Colon (tissue), 2 donors: ENCODE data around the gene PPM1N.

Experiments
- FAIRE-seq: peaks from 2 replicates; lab custom pipeline; 2012; peaks lifted over from hg19 to GRCh38; lab: Jason Lieb, UNC
- donor health status: control.
- donor health status: control.

The PPM1N gene

DNA sequence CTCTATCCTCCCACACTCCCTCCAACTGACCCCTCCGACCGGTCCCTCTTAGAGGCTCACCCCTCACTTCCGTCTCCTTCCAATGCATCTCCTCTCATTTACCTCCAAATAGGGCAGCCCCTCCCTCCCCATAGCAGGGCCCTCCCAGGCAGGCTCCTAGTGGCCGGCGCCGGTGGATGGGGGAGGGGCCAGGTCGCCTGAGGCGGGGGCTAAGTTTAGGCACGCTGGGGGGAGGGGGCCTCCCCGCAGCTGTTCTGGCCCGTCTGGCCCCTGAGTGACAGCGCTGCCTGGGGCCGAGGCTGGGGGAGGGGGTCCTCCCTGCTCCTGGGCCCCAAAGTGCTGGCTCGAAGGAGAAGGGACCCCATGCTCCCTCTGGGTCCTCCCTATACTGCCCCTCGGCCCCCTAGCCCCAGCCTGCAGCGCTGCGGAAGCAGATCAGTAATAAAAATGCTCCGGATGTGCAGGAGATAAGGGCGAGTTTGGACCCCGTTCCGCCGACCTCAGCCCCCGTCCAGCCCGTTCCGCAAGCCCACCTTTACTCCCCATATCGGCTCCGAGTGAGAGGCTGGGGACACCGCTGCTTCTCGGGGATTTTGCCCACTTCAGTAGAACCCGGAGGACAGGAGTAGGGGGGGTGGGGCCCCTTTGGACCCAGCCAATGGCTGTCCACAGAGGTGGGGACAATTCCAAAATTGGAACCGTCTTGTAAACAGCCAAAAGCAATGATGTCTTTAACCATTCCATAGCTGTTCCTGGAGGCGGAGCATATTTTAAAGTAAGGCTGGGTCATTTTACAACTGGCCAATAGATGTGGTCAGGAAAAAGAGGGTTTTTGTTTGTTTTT, 5.4 kb upstream of the PPM1N start:
- no peak for FAIRE-seq

DNA sequence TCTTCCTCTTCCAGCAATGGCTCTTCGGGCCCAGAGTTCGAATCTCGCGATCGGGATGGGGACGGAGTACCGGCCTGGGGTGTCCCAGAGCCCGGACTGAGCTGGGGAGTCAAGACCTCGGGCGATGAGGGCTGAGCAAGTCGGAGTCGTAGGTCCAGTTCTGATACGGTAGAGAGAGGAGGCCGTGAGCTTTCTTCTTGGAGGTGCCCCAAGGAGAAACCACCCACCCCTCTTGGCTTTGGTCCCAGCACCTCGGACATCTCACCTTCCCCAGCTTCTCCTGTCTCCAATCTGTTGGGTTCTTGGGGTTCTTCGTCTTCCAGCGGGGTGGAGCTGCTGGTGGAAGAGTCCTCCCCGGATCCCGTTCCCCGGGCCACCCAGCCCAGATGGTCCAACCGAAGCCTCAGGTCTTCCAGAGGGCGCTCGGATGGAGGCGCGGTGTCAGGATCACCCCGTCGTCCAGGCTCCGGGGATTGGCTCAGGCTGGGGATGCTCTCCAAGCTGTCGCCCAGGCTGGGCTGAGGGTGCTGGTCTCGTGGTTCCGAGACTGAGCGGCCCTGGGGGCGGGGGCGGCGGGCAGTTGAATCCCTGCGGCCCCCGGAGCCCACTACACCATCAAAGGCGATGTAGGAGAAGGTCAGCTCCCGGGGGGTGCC, 3.9 kb upstream of the PPM1N start:
- FAIRE-seq: no peak

DNA sequence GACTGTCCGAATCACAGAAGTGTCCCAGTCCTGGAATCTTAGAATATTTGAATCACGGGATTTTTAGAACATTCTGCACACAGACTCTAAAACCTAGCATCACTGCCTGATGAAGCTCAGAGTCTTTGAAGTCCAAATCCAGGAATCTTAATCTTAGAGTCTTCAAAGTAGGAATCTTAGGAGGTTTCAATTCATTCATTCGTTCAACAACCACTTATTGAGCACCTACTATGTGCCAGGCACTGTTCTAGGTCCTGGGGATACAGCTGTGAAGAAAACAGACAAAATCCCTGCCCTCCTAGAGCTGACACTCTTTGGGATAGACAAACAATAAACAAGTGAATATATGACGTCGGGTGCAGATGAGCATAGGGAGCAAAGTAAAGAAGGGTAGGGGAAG, 3.1 kb upstream of the PPM1N start:
- FAIRE-seq: no peak

DNA sequence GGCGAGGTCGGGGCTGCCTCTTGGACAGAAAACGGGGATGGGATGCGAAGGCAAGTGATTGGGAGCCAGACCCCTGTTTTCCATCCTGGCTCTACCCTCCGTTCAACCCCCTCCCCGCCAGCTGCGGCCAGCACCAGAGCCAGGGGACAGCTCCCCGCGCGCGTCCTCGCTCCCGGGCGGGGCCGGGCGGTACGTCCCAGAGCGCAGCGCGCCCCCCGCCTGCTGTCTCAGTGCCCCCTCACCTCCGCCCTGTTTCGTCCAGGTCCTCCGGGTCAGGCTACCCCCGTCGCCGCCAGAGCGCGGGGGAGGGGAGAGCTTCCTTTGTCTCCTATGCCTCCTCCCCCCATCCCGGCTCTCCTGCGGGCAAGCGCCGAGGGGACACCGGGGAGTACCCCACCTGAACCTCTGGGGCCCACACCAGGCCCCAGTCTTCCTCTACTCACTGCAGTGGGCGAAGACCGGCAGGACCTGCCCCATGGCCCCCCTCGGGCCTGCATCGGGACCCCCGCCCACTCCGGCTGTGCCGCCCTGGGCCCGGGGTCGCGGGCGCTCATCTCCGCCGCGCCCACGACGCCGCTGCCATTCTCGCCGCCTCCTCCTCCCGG, 1.8 kb upstream of the PPM1N start:
- FAIRE-seq: no peak

DNA sequence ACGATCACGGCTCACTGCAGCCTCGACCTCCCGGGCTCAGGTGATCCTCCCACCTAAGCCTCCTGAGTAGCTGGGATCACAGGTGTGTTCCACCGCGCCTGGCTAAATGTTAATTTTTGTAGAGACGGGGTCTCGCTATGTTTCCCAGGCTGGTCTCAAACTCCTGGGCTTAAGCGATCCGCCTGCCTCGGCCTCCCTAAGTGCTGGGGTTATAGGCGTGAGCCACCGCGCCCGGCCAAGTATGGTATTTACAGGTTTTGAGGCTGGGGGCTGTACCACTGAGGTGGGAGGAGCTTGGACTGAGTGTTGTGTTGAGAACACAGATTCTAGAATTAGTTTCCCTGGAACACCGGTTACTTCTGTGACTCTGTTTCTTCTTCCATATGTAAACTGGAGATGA, 452 bp upstream of the PPM1N start:
- no peak for FAIRE-seq

GRCh38 chr19:45499196-45500180, 1.2 kb downstream of the PPM1N start:
- no peak for FAIRE-seq

DNA sequence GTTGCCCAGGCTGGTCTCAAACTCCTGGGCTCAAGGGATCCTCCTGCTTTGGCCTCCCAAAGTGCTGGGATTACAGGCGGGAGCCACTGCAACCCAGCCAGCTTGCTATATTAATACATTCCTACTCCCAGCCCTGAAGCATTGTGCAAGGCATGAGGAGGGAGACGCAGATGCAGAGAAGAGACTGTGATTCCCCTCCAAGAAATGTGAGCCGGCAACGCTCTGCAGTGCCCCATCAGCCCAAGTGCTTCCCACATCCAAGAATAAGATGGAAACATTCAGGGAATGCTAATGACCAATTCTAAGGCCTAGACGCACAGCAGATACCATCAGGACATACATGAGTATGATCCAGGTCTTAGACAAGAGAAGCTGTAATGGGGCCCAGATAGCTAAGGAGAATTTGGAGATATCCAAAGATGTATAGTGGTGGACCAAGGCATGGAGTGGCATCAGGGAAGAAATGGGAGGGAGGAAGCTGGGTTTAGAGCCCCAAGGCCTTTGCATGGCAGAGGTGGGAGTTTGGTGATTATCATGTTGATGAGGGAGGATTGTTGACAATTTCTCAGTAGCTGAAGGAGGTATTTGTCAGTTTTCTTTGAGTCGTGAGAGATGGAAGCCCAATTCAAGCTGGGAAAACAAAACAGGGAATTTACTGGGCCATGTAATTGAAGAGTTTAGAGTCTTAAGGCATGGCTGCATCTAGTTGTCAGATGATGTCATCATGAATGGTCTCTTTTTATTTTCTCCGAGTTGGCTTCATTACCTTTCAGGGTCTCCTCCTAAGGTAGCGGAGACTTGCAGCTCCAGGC, 2.9 kb downstream of the PPM1N start:
- FAIRE-seq: no peak

- no peak for FAIRE-seq
Measured at GRCh38 chr19:45501730-45502014, 3.4 kb downstream of the PPM1N start.

GRCh38 chr19:45502111-45502510, 3.9 kb downstream of the PPM1N start:
- FAIRE-seq: no peak

DNA sequence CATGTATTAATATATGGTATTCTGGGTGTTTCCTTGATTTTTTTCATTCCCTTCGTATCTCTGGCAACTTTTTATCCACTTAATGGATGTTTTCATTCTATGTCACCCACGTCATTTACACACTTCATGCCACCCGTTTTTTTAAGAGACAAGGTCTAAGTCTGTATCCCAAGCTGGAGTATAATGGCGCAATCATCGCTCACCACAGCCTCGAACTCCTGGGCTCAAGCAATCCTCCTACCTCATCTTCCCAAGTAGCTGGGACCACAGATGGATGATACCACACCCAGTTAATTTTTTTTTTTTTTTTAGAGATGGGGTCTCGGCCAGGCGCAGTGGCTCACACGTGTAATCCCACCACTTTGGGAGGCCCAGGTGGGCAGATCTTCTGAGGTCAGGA, 5.7 kb downstream of the PPM1N start:
- FAIRE-seq: no peak

DNA sequence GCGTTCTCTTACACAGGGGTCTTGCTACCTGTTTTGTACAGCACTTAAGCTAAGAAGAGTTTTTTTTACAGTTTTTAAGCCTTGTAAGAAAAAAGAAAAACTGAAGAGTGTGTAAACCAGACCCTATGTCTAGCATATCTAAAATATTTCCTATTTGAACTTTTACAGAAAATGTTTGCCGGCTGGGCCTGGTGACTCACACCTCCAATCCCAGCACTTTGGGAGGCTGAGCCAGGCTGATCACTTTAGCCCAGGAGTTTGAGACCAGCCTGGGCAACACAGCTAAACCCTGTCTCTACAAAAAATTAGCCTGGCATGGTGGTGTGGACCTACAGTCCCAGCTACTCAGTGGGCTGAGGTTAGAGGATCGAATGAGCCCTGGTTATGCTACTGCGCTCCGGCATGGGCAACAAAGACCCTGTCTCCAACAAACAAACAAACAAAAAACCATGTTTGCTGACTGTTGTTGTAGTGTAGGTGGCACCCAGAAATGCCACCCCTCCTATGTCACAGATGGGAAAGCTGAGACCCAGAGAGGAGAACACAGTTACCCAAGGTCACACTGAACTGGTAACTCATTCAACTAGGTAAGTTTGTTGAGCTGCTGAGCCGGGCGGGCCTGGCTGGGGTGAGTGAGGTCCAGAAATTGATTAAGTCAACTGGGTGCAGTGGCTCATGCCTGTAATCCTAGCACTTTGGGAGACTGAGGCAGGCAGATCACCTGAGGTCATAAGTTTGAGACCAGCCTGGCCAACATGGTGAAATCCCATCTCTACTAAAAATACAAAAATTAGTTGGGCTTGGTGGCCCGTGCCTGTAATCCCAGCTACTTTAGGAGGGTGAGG, 7.1 kb downstream of the PPM1N start:
- no peak for FAIRE-seq

DNA sequence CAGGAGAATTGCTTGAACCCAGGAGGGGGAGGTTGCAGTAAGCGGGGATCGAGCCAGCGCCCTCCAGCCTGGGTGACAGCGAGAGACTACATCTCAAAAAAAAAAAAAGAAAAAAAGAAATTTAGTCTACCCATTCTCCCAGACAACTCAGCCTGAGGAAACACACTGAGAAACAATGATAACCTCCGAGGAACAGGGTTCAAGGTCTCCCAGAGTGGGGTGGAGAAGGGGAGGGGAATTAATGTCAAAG, 7.7 kb downstream of the PPM1N start:
- no peak for FAIRE-seq

DNA sequence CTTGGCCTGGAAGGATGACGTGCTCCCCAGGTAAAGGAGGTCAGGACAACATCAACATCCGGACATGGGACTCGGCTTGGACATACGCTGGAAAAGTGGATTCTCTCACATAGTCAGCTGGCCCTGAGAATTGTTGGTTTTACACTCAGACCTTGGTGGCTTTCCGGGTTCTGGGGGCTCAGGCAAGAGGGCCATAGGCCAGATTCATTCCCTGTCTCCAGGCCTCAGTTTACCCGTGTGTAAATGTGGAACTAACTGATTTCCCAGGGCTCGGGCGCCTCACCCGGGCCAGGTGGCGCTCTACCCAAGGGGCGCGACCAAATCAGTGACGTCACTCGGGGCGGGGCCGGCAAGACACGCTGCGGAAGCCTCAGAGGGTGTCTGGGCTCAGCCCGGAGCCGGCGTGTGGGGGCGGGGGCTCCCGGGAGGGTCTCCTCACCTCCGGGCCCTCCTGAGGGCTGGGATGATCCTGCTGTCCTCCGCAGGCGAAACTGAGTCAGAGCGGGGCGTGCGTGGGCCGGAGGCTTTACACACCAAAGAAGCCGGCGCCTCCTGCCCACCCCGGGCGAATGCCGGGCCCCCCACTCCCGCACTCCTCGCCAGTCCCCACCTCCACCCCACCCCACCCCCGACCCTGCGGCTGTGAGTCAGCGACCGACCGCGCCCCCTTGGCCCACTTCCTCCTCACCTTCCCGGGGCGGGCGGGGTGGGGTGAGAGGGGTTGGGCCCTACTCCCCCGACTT, 8.2 kb downstream of the PPM1N start:
- no peak for FAIRE-seq

DNA sequence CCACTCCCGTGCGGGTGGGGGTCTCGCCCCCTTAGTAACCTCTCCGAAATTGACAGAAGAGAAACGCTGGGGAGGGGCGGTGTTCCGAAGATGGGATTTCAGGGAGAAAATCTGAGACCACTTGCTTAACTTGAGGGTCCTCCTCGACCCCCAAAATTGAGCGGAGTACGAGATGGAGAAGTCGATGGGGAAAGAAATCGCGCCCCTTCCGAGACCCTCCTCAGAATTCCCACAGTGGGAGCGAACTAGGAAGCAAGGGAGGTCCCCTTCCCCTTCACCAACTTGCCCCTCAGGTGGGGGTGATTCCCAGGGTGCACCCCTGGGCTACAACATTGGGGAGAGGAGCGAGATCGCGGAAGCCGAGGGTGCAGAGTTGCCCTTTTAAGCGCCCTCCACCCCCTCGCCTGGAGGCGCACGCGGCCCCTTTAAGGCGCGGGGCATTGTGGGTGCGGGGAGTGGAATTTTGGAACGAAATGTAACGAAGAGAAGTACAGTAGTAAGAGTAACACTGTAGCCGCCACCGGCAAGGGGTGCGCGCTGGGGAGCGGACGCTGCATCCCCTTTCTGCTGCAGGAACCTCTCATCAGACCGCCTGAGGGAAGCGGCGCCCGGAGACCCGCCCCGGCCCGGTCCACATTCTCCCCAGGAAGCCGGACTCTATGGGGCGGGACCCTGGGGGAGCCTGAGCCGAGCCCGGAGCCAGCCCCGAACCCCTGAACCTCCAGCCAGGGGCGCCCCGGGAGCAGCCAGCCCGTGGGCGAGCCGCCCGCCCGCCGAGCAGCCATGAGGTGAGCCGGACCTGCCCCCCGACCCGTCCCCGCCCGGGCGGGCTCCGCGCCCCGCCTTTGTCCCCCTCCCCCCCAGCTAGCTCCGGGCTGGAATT, 9.0 kb downstream of the PPM1N start, which contains the start of gene VASP:
Gene VASP, plus strand, starts transcription at position 491 of the 883 bp plus-strand sequence. Its CDS starts 293 bp downstream, at position 784.
- no peak for FAIRE-seq

- no peak for FAIRE-seq
Measured at GRCh38 chr19:45507872-45508416, 9.7 kb downstream of the PPM1N start.

DNA sequence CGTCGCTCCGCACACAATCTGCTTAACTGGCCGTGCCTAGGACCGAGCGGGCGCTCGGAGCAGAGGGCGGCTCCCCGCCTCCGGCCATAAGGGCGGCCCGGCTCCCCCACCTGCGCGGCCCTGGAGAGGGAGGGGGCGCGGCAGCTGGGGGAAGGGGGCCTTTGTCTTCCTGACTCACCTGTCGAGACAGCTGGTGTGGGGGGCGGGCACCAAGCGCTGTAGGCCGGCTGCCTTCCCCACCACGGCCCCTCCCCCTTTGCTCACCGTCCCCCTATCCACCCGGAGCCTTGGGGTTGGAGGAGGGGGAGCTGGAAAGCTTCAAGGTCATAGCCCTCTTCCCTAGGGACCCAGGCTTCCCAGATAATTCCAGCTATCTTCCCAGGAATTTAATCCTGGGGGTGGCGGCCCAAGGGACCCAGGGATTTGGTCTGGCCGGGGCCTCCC, 10.2 kb downstream of the PPM1N start:
- FAIRE-seq: no peak

- no peak for FAIRE-seq
Measured at GRCh38 chr19:45508861-45509691, 10.8 kb downstream of the PPM1N start.

- no peak for FAIRE-seq
Measured at GRCh38 chr19:45509692-45510015, 11.4 kb downstream of the PPM1N start.
